SK-N-MC (cell line): Measurements from ENCODE around the gene TFF2.

ENCODE experiments used
- EZH2 ChIP-seq: fragments of 200-600 bp; sonication (generic); IDR thresholded peaks from one replicate; pipeline ENCODE4 v1.6.1; 2017; ENCODE audit warnings: antibody characterized with exemption
- POLR2AphosphoS5 ChIP-seq: IDR thresholded peaks from 2 replicates; pipeline ENCODE4 v1.6.1; 2012; ENCODE audit warnings: mild to moderate bottlenecking, low read depth, low read length, borderline replicate concordance

GRCh38 chr21:42310411-42311001, 40.3 kb downstream of the TFF2 start:
- TF ChIP-seq EZH2, result no peak
- TF ChIP-seq POLR2AphosphoS5, result no peak
